Keratinocyte (primary cell): ENCODE measurements around the gene FBXO41. TPM values are rescaled to one million over a fixed set of nuclear protein-coding genes. Genes with fewer than 3 reads are reported as not detected.

Source experiments
- DNase-seq: peaks from one replicate; pipeline ENCODE4 v3.0.0-alpha.2; 2011; ENCODE audit warnings: low read depth, missing footprints, low spot score
- FAIRE-seq: peaks from 2 replicates; lab custom pipeline; 2011; peaks lifted over from hg19 to GRCh38; lab: Jason Lieb, UNC
- H2AFZ ChIP-seq: 2 replicates; pipeline ENCODE4 v1.6.0; 2012; ENCODE audit warnings: low read length, control low read depth, inconsistent platforms; ENCODE audit not compliant: control insufficient read depth
- H3K27ac ChIP-seq: 2 replicates; pipeline ENCODE4 v1.5.1; 2011; ENCODE audit warnings: low read length; ENCODE audit not compliant: control insufficient read depth, insufficient read depth
- H3K27me3 ChIP-seq: 3 replicates; pipeline ENCODE4 v1.6.0; 2011; ENCODE audit warnings: low read length; ENCODE audit not compliant: control insufficient read depth, insufficient read depth; ENCODE audit errors: extremely low read depth
- H3K36me3 ChIP-seq, 2 experiments: 2 replicates in 1 of 2; 3 replicates in 1 of 2; pipeline ENCODE4 v1.5.1; 2011; ENCODE audit warnings: low read length in 2 of 2, mild to moderate bottlenecking in 1 of 2; ENCODE audit not compliant: control insufficient read depth in 2 of 2, insufficient read depth in 2 of 2; ENCODE audit errors: extremely low read depth in 1 of 2
- H3K4me1 ChIP-seq: 3 replicates; pipeline ENCODE4 v1.5.1; 2011; ENCODE audit warnings: low read length; ENCODE audit not compliant: control insufficient read depth, insufficient read depth; ENCODE audit errors: extremely low read depth
- H3K4me2 ChIP-seq: 3 replicates; pipeline ENCODE4 v1.6.0; 2011; ENCODE audit warnings: low read depth, low read length; ENCODE audit not compliant: control insufficient read depth, insufficient read depth; ENCODE audit errors: extremely low read depth
- H3K4me3 ChIP-seq, 3 experiments: fragments of 200-600 bp in 1 of 3; sonication (generic) in 1 of 3; 2 replicates in 2 of 3; 3 replicates in 1 of 3; pipeline ENCODE4 v1.5.1; 2011 to 2016; ENCODE audit warnings: low read length in 3 of 3, mild to moderate bottlenecking in 3 of 3, control low read depth in 2 of 3, inconsistent platforms in 1 of 3, low read depth in 1 of 3, mixed read lengths in 1 of 3, mixed run types in 1 of 3, moderate library complexity in 1 of 3; ENCODE audit not compliant: control insufficient read depth in 2 of 3, insufficient read depth in 2 of 3; ENCODE audit errors: extremely low read depth in 1 of 3
- H3K79me2 ChIP-seq: 2 replicates; pipeline ENCODE4 v1.6.0; 2012; ENCODE audit warnings: low read length; ENCODE audit not compliant: control insufficient read depth, insufficient read depth
- H3K9ac ChIP-seq: 3 replicates; pipeline ENCODE4 v1.6.0; 2011; ENCODE audit warnings: low read length; ENCODE audit not compliant: control insufficient read depth, insufficient read depth; ENCODE audit errors: extremely low read depth
- H3K9me1 ChIP-seq: 3 replicates; pipeline ENCODE4 v1.6.0; 2011; ENCODE audit warnings: low read length; ENCODE audit not compliant: control insufficient read depth, insufficient read depth; ENCODE audit errors: extremely low read depth
- H3K9me3 ChIP-seq: 2 replicates; pipeline ENCODE4 v1.5.1; 2012; ENCODE audit warnings: low read depth, low read length; ENCODE audit not compliant: control insufficient read depth
- H4K20me1 ChIP-seq: 3 replicates; pipeline ENCODE4 v1.6.0; 2011; ENCODE audit warnings: low read length; ENCODE audit not compliant: control insufficient read depth, insufficient read depth; ENCODE audit errors: extremely low read depth
- CTCF ChIP-seq, 3 experiments: IDR thresholded peaks in 1 of 3; conservative IDR thresholded peaks in 1 of 3; optimal IDR thresholded peaks in 1 of 3; 2 replicates in 2 of 3; 3 replicates in 1 of 3; pipeline versions ENCODE3 to v1.5.1; 2011; ENCODE audit warnings: low read length in 3 of 3, mild to moderate bottlenecking in 3 of 3, moderate library complexity in 2 of 3, control low read depth in 1 of 3, inconsistent platforms in 1 of 3; ENCODE audit not compliant: insufficient read depth in 2 of 3; ENCODE audit errors: extremely low read depth in 1 of 3
- EZH2 ChIP-seq: IDR thresholded peaks from one replicate; pipeline ENCODE4 v1.6.1; 2012; ENCODE audit warnings: inconsistent platforms, mild to moderate bottlenecking, low read length, moderate library complexity
- dilution Hi-C: fragments of 300-500 bp; cut with MboI; formaldehyde crosslinking; loops from one replicate; pipeline ENCODE4 v1.7.0; 2020; ENCODE audit warnings: low sequenced_read_pairs; ENCODE audit not compliant: extremely low pct_ligation_motif_present
- polyA plus RNA-seq, 5 experiments: library from polyadenylated mRNA; depleted of rRNA in 3 of 5; stranded (reverse) in 3 of 5; stranded (forward) in 1 of 5; unstranded in 1 of 5; fragments of >200 nt; gene quantifications; 1 replicate in 1 of 5; 2 replicates in 3 of 5; 3 replicates in 1 of 5; pipeline versions ENCODE4 v1.2.1 to v1.2.3, GENCODE V29; 2011 to 2012; ENCODE audit warnings: missing spikeins in 2 of 5, low read depth in 1 of 5, low replicate concordance in 1 of 5

Gene FBXO41
- polyA plus RNA-seq, 1 donor (not counting 4 experiments of a cell fraction or from before 2014, with no cell fraction given), result 4.1 TPM

GRCh38 chr2:73255007-73255644 is 29.2 kb downstream of the FBXO41 start:
- Histone ChIP-seq H4K20me1 (no peaks in the 10 kb centered on the region), H3K4me2 (peak overlapping the region; percentile 11), H3K79me2 (no peaks in the 10 kb centered on the region), H3K9ac (no peak overlapping the region), H3K9me1 (peaks cover 5% of the 10 kb centered on the region), H3K36me3 (peaks cover 18 to 36% of the 10 kb centered on the region in 2 experiments), H3K4me3 (no peak overlapping the region), H3K9me3 (no peaks in the 10 kb centered on the region), H2AFZ (no peak overlapping the region), H3K27ac (no peak overlapping the region), H3K4me1 (peaks cover 26% of the 10 kb centered on the region), H3K27me3 (no peaks in the 10 kb centered on the region)
- no peak for TF ChIP-seq EZH2
- FAIRE-seq (peak; percentile 73), DNase-seq (no peak)
- dilution Hi-C loops, result no loop called here

GRCh38 chr2:73254343-73255006 is 29.8 kb downstream of the FBXO41 start:
- dilution Hi-C loops, result no loop called here
- TF ChIP-seq EZH2, result no peak
- no peak for TF ChIP-seq CTCF (optimal IDR thresholded peaks at IDR 0.05 in 1 of 3, IDR thresholded peaks at IDR 0.05 in 1 of 3, conservative IDR thresholded peaks at IDR 0.05 in 1 of 3; ENCODE audit: extremely low read depth in 1 of 3, insufficient read depth in 2 of 3, low read length in 3 of 3)

More at GRCh38 chr2:73254343-73255006, 29.8 kb downstream of the FBXO41 start:
- Histone ChIP-seq H3K9me1 (peaks cover 5% of the 10 kb centered on the region), H4K20me1 (no peaks in the 10 kb centered on the region), H2AFZ (no peak overlapping the region), H3K36me3 (peaks cover 25 to 41% of the 10 kb centered on the region in 2 experiments), H3K4me3 (no peak overlapping the region), H3K4me2 (no peak overlapping the region), H3K9ac (no peak overlapping the region), H3K79me2 (no peaks in the 10 kb centered on the region), H3K9me3 (no peaks in the 10 kb centered on the region), H3K27me3 (no peaks in the 10 kb centered on the region), H3K27ac (no peak overlapping the region), H3K4me1 (peaks cover 26% of the 10 kb centered on the region)
- DNase-seq (no peak), FAIRE-seq (no peak)
